ENCODE data around the gene PRRC2C. TPM values are rescaled to one million over a fixed set of nuclear protein-coding genes. Genes with fewer than 3 reads are reported as not detected.
A peak's percentile ranks its signal among the peaks of the same experiment; 100 is the strongest.

PRRC2C gene
- total RNA-seq, 6 experiments from 2014 or later: 125 to 144 (median 136) TPM

GRCh38 chr1:171486048-171486519 is 754 bp downstream of the PRRC2C start:
- DNase-seq: peak; percentile 44
- Mint-ChIP-seq H3K4me1 (ENCODE audit: low read depth) (peaks cover 46% of the 10 kb centered on the region), H3K27ac (peak overlapping the region; percentile 93), H3K9me3 (no peaks in the 10 kb centered on the region), H3K36me3 (ENCODE audit: low read depth) (peaks cover 21% of the 10 kb centered on the region), H3K4me3 (peak overlapping the region; percentile 90), H3K27me3 (ENCODE audit: insufficient read depth) (no peaks in the 10 kb centered on the region)
- no peak for TF ChIP-seq CTCF (IDR thresholded peaks at IDR 0.05)

- H3K9me3 Mint-ChIP-seq: no peaks in the 10 kb centered on the region
- no peaks in the 10 kb centered on the region for H3K27me3 Mint-ChIP-seq (ENCODE audit: insufficient read depth)
- TF ChIP-seq CTCF (IDR thresholded peaks at IDR 0.05): no peak
- DNase-seq: no peak
- peak overlapping the region; percentile 90 for H3K4me3 Mint-ChIP-seq
- H3K4me1 Mint-ChIP-seq (ENCODE audit: low read depth): peaks cover 54% of the 10 kb centered on the region
- peaks cover 28% of the 10 kb centered on the region for H3K36me3 Mint-ChIP-seq (ENCODE audit: low read depth)
- H3K27ac Mint-ChIP-seq: peak overlapping the region; percentile 49
Observed at GRCh38 chr1:171487038-171487437, 1.7 kb downstream of the PRRC2C start.

- peak overlapping the region; percentile 90 for H3K4me3 Mint-ChIP-seq
- no peaks in the 10 kb centered on the region for H3K27me3 Mint-ChIP-seq (ENCODE audit: insufficient read depth)
- no peak for TF ChIP-seq CTCF (IDR thresholded peaks at IDR 0.05)
- H3K36me3 Mint-ChIP-seq (ENCODE audit: low read depth): peaks cover 31% of the 10 kb centered on the region
- no peak for DNase-seq
- no peaks in the 10 kb centered on the region for H3K9me3 Mint-ChIP-seq
- H3K27ac Mint-ChIP-seq: peak overlapping the region; percentile 53; the same call in 1 of the 2 replicates
- peaks cover 64% of the 10 kb centered on the region for H3K4me1 Mint-ChIP-seq (ENCODE audit: low read depth)
Observed at GRCh38 chr1:171488190-171488929, 3.0 kb downstream of the PRRC2C start.

- peaks cover 74% of the 10 kb centered on the region for H3K4me1 Mint-ChIP-seq (ENCODE audit: low read depth)
- H3K9me3 Mint-ChIP-seq: no peaks in the 10 kb centered on the region
- no peak for TF ChIP-seq CTCF (IDR thresholded peaks at IDR 0.05)
- peak overlapping the region; percentile 41; the same call in 1 of the 2 replicates for H3K4me3 Mint-ChIP-seq
- DNase-seq: no peak
- H3K36me3 Mint-ChIP-seq (ENCODE audit: low read depth): peaks cover 26% of the 10 kb centered on the region
- peak overlapping the region; percentile 70 for H3K27ac Mint-ChIP-seq
- no peaks in the 10 kb centered on the region for H3K27me3 Mint-ChIP-seq (ENCODE audit: insufficient read depth)
Observed at GRCh38 chr1:171494076-171494475, 8.7 kb downstream of the PRRC2C start.

GRCh38 chr1:171495444-171495843 is 10.1 kb downstream of the PRRC2C start:
- Mint-ChIP-seq H3K4me3 (peak overlapping the region; percentile 4; the same call in 1 of the 2 replicates), H3K9me3 (no peaks in the 10 kb centered on the region), H3K27ac (peak overlapping the region; percentile 70), H3K27me3 (ENCODE audit: insufficient read depth) (no peaks in the 10 kb centered on the region), H3K4me1 (ENCODE audit: low read depth) (peaks cover 69% of the 10 kb centered on the region), H3K36me3 (ENCODE audit: low read depth) (peaks cover 28% of the 10 kb centered on the region)
- no peak for TF ChIP-seq CTCF (IDR thresholded peaks at IDR 0.05)
- no peak for DNase-seq

Measured in HFFc6 (cell line).